Vagina (tissue), 2 donors: ENCODE results near the gene NME1.

Experiments used
- POLR2A ChIP-seq, 2 donors: fragments of 450-650 bp; IDR thresholded peaks; one replicate each; pipeline ENCODE4 v1.6.1; 2017; ENCODE audit warnings: antibody characterized with exemption in 2 of 2, mild to moderate bottlenecking in 2 of 2, moderate library complexity in 2 of 2
- POLR2AphosphoS5 ChIP-seq, 2 donors: sonication (generic); formaldehyde crosslinking; IDR thresholded peaks; one replicate each; pipeline ENCODE4 v1.9.0; 2017; ENCODE audit warnings: antibody characterized with exemption in 2 of 2, mild to moderate bottlenecking in 2 of 2, low read depth in 1 of 2; ENCODE audit not compliant: insufficient read depth in 1 of 2
- TF ChIP-seq, protein P1 (sequence below), 3 experiments: fragments of 450-650 bp in 2 of 3; fragments of 200-600 bp in 1 of 3; sonication (generic) in 1 of 3; IDR thresholded peaks; one replicate each; pipeline ENCODE4 v1.5.1; 2017 to 2019; ENCODE audit warnings: antibody characterized with exemption in 3 of 3, mild to moderate bottlenecking in 2 of 3, moderate library complexity in 2 of 3

DNA sequence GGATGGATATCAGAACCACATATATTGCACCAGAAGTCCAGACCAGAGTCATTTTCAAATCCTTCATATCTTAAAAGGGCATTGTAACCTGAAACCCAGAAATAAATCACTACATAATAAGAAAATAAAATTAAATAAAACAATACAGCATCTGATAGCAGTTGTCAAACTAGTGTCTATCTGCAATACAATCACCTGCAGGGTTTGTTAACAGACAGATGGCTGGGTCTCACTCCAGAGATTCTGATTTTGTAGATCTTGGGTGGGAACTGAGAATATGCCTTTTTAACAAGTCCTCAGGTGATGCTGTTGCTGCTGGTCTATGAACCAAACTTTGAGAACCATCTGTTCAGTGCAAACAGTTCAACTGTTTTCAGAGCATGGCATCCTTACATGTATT is 50.5 kb downstream of the NME1 start:
- TF ChIP-seq POLR2A (IDR thresholded peaks at IDR 0.05) (no peak), POLR2AphosphoS5 (IDR thresholded peaks at IDR 0.05; ENCODE audit: insufficient read depth in 1 of 2, low read depth in 1 of 2) (no peak)
- TF ChIP-seq, protein P1, sequence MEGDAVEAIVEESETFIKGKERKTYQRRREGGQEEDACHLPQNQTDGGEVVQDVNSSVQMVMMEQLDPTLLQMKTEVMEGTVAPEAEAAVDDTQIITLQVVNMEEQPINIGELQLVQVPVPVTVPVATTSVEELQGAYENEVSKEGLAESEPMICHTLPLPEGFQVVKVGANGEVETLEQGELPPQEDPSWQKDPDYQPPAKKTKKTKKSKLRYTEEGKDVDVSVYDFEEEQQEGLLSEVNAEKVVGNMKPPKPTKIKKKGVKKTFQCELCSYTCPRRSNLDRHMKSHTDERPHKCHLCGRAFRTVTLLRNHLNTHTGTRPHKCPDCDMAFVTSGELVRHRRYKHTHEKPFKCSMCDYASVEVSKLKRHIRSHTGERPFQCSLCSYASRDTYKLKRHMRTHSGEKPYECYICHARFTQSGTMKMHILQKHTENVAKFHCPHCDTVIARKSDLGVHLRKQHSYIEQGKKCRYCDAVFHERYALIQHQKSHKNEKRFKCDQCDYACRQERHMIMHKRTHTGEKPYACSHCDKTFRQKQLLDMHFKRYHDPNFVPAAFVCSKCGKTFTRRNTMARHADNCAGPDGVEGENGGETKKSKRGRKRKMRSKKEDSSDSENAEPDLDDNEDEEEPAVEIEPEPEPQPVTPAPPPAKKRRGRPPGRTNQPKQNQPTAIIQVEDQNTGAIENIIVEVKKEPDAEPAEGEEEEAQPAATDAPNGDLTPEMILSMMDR (IDR thresholded peaks at IDR 0.05): no peak
